RKO (cell line): ENCODE results near the gene ANKRD26.

Experiments used
- DNase-seq: peaks from one replicate; pipeline ENCODE4 v3.0.0-alpha.2; 2016; ENCODE audit warnings: low spot score

ANKRD26 gene

GRCh38 chr10:27019827-27020226 lies 80.5 kb downstream of the ANKRD26 start:
- DNase-seq = no peak

GRCh38 chr10:26997610-26998009 lies 102.7 kb downstream of the ANKRD26 start:
- no peak for DNase-seq

GRCh38 chr10:26994743-26995142 lies 105.6 kb downstream of the ANKRD26 start:
- no peak for DNase-seq

GRCh38 chr10:26987851-26988250 lies 112.4 kb downstream of the ANKRD26 start:
- no peak for DNase-seq

GRCh38 chr10:26983156-26983555 lies 117.1 kb downstream of the ANKRD26 start:
- no peak for DNase-seq

- DNase-seq = no peak
Measured at GRCh38 chr10:26982058-26982457, 118.2 kb downstream of the ANKRD26 start.

GRCh38 chr10:26981232-26981824 lies 119.0 kb downstream of the ANKRD26 start:
- no peak for DNase-seq

GRCh38 chr10:26978519-26978918 lies 121.8 kb downstream of the ANKRD26 start:
- DNase-seq = no peak

- DNase-seq = no peak
Measured at GRCh38 chr10:26977635-26978034, 122.7 kb downstream of the ANKRD26 start.

- DNase-seq = no peak
Measured at GRCh38 chr10:26970667-26971066, 129.6 kb downstream of the ANKRD26 start.

- no peak for DNase-seq
Measured at GRCh38 chr10:26969145-26969926, 131.0 kb downstream of the ANKRD26 start.

GRCh38 chr10:26962835-26963234 lies 137.5 kb downstream of the ANKRD26 start:
- no peak for DNase-seq

- DNase-seq = no peak
Measured at GRCh38 chr10:26960308-26960707, 140.0 kb downstream of the ANKRD26 start.

- DNase-seq = no peak
Measured at GRCh38 chr10:26959841-26960240, 140.5 kb downstream of the ANKRD26 start.
